Suppressor macrophage treated with lipopolysaccharide for 1 hour (primary cell): ENCODE results near the gene PKD1.
"Not testable (repeated sequence)": the region's sequence is repeated elsewhere in the genome, so short reads cannot be mapped to it uniquely, and the experiment has no call there.

Source experiments
- DNase-seq, 3 donors: peaks; one replicate each; pipeline ENCODE4 v3.0.0-alpha.2; 2020 to 2022

Gene PKD1

DNA sequence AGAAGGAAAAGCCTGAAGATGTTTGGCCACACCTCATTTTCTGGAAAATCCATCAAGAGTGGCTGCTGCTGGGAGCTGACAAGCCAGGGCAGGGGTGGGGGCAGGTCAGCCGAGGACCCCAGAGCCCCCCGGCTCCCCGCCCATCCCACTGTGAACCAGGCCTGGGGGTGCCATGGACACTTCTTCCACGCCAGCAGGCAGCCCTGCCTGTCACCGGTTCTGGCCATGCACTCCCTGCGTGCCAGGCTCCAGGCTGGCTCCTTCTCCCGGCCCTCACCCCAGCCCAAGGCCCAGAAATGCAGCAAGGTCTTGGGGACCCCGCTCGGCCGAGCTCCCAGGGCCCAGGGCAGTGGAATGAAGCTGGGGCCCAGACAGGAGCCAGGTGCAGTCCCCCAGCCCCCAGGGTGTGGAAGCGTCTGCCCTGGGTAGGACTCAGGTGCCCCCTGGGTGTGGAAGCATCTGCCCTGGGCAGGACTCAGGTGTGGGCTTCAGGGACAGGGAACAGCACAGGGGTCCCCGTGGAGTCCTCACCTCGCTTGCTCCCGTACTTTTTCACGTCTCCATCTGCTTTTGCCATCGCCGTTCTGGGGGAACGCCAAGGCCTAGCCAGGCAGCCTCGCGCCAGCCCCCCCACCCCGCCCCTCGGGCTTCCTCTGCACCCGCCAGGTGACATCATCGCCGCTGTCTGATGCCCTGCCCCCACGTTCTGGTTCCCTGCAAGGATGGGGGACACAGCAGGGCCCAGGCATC lies 12.6 kb downstream of the PKD1 start:
- DNase-seq, result not testable (repeated sequence)

DNA sequence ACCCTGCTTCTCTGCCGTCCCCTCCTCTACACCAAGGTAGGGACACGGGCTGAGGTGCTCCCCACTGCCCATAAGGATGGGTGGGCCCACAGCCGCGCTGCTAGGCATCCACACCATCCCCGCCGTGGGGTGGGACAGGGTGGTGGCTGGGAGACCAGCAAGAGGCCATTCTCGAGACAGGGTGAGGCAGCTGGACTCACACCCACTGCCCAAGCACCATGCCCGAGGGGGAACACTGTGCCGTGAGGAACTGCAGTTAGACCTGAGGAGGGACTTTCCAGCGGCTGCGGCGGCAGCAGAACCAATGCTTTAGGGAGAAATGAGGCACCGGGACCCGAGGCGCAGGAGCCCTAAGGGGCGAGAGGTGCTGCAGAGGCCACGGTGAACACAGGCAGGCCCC lies 13.3 kb downstream of the PKD1 start:
- no peak for DNase-seq

DNA sequence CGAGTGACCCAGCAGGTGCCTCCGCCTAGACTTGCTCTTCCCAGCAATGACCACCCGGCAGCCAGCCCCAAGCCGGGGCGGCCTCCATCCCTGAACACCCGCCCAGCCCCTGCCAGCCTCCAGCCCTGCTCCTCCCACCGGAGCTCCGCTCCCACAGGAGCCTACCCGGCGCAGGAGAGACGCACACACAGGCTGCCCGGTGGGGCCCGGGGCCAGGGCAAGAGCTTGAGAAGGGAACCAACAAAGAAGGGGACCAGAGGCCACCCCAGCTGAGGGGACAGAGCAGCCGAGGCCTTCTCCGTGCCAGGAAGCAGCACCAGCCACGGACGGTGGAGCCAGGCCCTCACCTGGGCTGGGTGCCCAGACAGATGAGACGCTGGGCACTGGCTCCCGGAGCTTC lies 13.8 kb downstream of the PKD1 start:
- no peak for DNase-seq

DNA sequence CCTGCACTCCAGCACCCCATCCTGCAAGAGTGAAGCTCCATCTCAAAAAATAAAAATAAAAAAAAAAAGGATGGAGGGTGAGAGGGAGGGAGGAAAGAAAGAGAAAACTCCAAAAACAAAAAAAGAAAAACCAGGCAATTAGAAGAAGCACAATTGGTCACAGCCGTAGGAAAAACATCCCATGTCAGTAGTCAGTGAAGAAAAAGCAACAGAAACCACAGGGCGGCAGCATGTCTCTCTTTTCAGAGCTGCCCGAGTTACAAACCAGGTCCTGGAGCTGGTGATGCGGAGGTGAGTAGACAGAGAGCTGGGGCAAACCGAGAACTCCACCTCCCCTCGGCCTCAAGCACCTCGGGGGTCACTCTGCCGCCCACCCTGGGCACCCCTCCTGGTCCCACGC lies 14.4 kb downstream of the PKD1 start:
- DNase-seq, result peak; percentile 19 to 28 (median 28)

DNA sequence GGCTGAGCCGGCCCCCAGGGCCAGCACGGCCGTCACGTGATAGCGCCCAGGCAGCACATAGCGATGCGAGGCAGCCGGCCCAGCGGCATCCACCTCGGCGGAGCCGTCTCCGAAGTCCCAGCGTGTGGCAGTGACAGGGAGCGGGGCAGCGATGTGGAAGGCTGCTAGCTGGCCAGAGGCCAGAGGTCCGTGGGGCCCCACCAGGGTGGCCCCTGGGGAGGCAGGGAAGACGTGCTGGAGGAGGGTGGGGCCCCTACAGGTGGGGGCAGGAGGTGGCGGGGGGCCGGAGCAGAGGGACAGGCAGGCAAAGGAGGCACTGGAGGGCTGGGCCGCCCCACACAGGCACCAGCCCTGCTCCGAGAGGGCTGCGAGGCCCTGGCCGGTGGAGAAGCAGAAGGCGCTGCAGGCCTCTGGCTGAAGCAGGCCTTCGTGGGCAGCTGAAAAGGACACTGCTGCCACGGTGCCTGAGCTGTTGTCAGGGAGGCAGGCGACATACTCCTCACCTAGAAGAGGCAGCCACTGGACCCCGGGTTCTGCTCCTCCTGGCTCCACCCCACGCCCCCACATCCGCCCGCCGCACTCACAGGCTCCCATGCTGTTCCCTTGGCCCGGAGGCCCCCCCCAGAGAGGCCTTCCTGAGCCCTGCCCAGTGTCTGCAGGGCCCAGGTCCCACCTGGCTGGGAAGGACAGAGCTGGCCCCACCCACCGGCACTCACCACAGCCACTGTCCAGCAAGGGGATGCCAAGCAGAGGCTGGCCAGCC lies 17.6 kb downstream of the PKD1 start:
- not testable (repeated sequence) for DNase-seq

DNA sequence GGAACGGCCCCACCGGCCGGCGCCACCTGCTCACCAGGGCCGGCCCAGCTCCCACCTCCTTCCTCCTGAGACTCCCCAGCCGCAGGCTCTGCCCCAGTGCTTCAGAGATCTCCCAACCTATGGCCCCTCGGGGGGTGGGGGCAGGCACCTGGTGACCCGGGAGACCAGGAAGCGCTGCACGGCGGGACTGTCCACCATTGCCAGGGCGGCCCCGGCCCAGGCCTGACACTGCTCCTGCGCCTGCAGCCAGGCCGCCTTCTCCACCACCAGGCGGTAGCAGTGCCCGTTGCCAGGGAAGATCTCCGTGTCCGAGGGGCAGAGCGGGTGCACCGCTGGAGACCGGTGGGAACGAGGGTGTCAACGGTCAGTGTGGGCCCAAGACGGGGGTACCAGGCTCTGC lies 18.4 kb downstream of the PKD1 start:
- not testable (repeated sequence) for DNase-seq

DNA sequence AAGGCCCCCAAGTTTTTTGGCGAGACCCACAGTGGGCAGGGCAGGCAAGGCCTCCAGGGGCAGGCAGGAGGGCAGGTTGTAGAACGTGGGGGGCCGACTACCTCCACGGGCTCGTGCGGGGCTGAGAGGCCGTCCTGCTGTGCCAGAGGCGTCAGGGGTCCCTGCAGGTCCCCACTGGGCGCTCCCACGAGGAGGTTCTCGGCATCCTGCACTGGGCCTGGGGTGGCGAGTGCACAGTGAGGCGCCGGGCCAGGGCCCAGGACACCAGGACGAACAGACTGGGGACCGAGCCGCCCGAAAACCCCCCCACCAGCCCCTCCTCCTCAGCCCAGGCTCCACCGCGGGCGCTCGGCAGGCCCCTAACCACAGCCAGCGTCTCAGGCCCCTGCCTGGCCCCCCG lies 19.3 kb downstream of the PKD1 start:
- DNase-seq, result not testable (repeated sequence)

DNA sequence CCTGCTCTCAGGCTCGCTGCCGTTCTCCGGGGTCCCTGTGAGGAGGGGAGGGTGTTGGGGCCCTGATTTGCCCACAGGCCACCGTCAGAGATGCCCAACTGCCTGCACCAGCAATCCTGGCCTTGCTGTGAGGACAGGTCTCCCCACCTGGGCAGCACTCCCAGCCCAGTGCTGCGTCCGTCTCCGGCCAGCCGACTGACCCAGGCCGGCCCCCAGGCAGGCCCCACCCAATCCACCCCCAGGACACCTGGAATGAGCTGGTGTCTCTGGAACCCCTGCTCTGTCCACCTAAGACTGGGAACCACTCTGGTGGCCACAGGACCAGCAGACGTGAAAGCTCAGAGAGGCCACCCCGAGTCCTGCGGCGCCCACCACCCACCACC lies 20.1 kb downstream of the PKD1 start:
- no peak for DNase-seq

DNA sequence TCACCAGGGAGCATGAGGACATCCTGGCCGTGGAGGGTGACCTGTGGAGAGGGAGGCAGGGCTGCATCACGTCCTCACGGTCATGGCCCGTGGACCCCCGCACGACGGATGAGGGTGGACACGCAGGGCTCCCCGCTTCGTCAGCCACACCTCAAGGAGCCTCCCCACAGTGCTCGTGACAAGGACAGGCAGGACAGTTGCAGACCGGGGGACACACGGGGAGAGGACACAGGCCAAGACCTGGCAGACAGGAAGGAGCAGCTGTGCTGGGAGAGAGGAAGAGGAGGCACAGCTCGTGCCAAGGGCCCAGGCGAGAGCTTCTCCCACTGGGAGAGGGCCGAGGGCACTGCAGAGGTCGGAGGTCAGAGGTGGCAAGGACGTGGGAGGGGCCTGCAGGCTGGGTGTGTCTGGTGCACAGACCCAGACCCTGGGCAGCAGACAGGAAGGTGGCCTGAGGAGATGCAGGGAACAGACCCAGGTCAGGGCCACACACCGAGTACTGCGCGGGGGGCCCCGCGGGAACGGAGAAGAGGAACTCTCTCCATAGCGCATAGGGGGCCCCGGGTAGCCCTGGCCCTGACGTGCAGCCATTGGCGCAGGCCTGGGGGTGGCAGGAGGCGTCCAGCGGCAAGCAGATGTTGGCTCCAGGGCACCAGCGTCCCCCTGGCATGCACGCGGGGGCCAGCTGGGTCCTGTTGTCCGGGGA lies 20.7 kb downstream of the PKD1 start:
- DNase-seq, result not testable (repeated sequence)

DNA sequence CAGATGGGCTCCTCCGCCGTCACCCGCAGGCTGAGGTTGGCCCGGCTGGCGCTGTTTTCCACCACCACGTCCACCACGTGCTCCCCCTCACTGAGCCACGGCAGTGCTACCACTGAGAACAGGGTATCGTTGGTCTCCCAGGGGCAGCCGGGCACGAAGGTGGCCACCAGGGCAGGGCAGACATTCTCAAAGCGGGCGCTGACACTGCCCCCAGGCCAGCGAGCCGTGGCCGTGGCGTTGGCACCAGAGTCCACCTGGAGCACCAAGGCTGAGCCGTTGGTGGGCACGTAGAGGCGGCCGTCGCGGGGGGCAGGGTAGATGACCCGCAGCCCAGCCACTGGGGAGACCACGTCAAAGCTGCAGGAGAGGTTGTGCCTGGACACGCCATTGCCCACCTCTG lies 21.5 kb downstream of the PKD1 start:
- DNase-seq, result not testable (repeated sequence)

DNA sequence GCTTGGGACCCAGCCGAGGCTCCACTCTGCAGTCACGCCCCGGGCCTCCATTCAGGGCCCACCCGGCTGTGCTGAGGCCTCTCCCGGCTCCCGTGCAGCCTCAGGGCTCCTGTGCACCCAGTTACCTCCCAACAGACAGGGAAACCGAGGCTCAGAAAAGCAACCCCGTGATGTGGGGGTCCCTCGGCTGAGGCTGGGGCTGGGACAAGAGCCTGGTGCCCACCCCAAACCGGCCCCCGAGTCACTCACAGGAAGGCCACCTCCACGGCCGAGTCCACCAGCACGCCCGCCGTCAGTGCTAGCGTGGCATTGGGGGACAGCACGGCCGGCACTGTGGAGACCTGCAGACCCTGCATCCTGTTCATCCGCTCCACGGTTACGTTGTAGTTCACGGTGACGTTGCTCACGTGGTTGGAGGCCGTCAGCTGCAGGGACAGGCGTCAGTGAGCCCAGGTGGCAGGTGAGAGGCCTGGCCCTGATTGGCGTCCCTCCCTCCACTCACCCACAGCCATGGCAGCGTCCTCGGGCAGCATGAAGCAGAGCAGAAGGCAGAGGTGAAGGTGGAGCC lies 23.1 kb downstream of the PKD1 start:
- not testable (repeated sequence) for DNase-seq

DNA sequence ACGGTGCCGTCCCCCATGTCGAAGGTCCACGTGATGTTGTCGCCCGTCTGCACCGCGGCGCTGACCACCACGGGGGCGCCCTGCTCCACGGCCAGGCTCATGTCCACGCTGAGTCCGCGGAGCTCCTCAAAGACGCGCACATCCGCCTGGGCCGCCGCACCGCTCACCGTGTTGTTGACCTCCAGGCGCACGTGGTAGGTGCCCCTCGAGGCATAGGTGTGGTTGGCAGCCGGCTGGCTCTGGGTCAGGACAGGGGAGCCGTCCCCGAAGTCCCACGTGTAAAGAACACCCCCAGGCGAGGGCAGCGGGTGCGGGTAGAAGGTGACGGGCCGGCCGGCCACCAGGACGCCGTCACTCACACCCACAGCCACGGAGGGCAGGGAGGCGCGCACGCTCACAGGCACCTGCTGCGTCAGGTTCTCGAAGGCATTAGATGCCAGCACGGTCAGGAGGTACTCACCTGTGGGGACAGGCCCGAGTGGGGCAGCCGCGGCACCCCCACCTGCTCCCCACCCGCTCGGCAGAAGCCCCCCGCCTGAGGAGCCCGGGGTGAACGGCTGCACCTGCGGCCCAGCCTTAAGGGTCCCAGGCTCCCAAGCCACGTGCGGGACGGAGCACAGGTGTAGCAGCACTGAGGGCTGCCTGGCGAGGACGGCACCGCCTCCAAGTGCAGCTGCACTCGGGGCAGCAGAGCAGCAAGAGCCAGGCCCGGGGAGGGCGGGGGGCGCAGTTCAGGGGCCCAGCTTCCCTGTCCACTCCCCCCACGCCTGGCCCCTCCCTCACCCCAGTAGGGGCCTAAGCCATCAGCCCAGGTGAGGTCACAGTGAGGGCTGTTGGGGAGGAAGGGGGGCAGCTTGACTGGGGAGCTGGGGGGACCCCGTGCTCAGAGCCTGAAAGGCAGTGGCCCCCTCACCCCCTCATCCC lies 24.0 kb downstream of the PKD1 start:
- not testable (repeated sequence) for DNase-seq

DNA sequence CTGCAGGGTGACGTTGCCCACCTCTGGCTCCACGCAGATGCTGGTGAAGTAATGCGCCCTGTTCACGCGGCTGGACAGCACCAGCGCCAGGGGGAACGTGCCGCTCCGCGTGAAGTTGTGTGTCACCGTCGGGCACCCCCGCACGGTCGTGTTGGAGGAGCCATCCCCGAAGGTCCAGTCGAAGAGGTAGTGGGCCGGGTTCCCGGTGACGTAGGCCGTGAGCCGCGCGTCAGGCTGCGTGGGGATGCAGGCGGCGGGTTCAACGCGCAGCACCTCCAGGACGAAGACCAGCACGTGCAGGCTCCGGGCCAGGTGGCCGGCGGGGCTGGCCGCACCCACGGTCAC lies 24.7 kb downstream of the PKD1 start:
- not testable (repeated sequence) for DNase-seq

DNA sequence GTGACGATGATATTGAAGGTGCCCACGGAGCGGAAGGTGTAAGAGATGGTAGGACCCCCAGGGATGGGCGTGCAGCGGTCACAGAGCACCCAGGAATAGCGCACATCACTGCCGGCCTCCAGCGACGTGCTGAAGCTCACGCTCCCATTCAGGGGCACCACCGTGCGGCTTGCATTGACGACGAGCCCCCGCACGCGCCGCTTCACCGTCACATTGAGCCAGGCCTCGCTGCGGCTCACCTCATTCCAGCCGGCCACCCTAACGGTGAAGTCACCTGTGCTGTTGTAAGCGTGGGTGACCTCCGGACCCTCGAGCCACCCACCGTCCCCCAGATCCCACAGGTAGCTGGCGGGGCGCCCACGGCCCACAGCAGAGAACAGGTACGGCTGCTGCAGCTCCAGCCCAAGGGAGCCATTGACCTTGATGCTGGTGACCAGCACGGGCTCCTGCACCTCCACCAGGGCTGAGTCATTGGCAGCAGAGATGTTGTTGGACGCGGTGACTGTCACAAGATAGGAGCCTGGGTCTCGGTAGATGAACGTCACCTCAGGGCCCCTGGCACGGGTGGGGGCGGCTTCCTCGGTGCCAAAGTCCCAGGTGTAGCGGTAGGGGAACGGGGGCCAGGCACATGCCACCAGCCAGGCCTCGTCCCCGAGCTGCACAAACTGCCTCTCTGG lies 25.2 kb downstream of the PKD1 start:
- not testable (repeated sequence) for DNase-seq

DNA sequence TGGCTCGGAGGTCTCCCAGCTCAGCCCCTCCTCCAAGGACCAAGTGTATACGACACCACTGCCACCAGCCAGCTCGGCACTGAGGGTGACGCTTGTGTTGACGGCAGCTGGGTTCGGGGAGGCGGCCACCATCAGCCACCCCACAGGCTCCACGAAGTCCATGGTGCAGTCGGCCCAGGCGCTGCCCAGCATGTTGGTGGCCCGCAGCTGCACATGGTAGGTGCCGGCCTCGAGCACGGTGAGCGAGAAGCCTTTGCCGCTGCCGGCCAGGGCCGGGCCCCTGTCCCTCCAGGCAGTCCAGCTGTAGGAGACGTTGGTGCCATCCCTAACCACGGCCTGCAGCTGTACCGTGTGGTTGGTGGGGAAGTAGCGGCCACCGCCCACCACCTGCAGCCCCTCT lies 25.8 kb downstream of the PKD1 start:
- not testable (repeated sequence) for DNase-seq

DNA sequence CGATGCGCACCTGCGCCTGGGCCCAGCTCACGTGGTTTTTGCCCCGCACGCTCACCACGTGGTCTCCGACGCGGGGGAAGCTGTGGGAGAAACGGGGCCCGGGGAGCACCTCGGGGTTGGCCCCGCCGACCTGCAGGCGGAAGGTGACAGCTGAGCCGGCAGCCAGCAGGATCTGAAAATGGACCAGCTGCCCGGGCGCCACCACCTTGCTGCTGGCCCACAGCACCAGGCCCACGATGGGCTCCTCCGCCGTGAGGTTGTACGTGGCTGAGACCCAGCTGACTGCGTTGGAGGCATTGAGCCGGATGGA lies 26.5 kb downstream of the PKD1 start:
- DNase-seq, result not testable (repeated sequence)

DNA sequence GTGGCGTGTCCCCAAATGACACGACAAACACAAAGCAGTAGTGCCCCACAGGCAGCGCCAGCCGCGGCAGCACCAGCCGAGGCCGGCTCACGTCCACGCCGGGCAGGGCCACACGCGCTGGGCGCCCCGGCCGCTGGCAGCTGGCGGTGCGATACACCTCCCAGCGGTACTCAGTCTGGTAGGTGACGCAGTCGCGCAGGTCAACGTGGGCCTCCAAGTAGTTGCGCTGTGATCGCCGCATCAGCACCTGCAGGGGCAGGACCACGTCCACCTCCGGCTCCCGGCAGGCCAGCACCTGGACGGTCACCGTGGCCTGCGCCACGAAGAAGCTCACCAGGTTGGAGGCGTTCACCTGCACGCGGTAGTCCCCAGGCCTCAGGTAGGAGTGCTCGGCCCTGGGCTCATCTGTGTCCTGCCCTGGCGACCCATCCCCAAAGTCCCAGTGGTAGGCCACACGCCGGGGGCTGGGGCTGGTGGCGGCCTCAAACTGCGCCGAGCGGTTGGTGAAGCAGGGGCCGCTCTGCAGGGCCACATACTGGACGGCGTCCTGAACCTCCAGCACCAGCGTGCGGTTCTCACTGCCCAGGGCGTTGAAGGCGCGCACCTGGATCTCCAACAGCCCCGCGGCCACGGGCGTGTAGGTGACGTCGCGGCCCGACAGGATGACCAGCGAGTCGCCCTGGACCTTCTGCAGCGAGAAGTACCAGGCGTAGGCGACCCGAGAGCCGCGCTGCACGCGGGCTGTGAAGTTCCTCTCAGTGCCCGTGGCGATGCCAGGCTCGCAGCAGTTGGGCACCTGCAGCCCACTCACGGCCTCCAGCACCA lies 27.0 kb downstream of the PKD1 start:
- not testable (repeated sequence) for DNase-seq

DNA sequence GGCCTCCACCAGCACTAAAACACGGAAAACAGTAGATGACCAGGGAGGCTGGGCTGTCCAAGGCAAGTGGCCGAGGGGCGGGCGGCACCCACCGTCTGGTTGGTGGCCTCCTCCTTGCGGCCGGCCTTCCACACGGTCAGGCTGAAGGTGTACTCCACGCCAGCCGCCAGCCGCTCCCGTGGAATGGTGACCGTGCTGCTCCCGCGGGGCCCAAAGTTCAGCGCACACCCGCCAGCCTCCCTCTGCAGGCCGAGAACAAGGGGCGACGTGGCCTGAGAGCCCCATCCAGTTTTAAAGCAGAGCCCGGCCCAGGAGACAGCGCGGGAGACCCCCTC lies 27.9 kb downstream of the PKD1 start:
- DNase-seq, result not testable (repeated sequence)

DNA sequence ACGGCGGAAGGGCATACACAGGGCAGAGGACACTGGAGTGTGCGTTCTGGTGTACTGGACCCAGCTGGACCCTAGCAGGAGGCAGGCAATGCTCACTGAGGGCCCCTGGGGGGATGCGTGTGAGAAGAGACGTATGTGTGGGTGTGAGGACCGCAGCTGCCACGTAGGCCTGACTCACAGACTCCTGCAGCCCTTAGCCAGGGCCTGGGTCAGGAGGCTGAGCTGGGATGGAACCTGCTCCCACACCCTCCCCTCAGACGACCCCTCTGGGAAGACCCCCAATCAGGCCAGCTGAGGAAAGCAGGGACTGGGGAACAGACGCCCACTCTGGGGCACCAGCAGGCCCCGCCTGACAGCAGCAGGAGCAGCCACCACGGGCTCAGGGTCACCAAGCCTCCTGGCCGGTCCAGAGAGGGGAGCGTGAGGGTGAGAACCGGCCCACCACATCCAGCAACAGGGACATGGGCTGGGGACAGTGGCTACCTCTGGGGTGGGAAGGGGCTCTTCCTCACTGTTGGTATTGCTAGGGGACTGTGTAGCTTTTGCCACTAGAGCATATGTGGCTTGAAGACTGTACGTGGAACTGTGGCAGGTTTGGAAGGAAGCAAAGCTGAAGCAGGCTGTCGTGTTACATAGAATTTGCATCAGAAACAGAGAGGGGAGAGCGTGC lies 28.4 kb downstream of the PKD1 start:
- not testable (repeated sequence) for DNase-seq

DNA sequence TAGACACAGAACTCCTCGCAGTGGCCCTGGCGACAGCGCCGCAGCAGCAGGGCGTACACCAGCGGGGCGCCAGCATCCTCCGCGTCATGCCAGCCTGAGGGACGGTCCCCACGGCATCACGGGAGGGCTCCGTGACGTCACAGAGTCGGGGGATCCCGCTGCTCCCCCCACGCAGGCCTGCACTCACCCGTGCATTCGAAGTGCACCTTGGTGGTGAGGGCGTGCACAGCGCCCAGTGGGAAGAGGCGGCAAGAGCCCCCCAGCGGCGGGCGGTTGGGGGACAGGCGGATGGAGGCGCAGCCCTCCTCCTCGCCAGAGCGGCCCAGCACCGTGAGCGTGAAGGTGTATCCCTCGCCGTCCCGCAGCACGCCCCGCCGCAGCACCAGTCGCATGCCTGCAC lies 29.5 kb downstream of the PKD1 start:
- DNase-seq, result not testable (repeated sequence)
